ENCODE results near the gene TSSK6. TPM values are rescaled to one million over a fixed set of nuclear protein-coding genes. Genes with fewer than 3 reads are reported as not detected.

TSSK6 gene
- total and polyA plus RNA-seq, 4 donors, result 0.21 to 2.3 (median 1.1) TPM

DNA sequence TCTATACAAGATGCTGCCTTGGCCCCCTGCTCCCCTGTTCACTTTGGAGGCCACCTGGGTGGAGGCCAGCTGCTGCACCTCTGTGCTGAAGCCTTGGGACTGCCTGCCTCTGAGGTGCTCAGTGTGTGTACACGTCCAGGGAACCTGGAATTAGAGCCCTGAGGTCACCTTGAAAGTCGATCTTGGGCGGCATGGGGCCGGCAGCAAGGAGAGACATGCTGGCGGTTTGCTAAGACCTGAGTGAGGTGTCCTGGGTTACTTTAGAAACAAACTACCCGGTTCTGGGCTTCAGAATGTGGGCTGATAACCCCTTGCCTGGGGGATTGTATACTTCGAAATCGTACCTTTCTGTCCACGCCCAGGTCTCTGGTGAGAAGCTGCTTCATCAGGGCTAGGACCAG lies 25.5 kb downstream of the TSSK6 start:
- no peak for DNase-seq (ENCODE audit: low spot score)
- Histone ChIP-seq H3K36me3 (ENCODE audit: control insufficient read depth in 4 of 4, insufficient read depth in 3 of 4, low read depth in 1 of 4, low read length in 3 of 4) (peaks cover 2 to 15% (median 12%) of the 10 kb centered on the region in 4 donors), H3K9me3 (ENCODE audit: control insufficient read depth in 4 of 4, low read length in 3 of 4) (no peaks in the 10 kb centered on the region), H3K27me3 (ENCODE audit: control insufficient read depth in 4 of 4, insufficient read depth in 4 of 4, low read length in 3 of 4) (no peaks in the 10 kb centered on the region), H3K9ac (ENCODE audit: low read depth in 1 of 2, low read length in 2 of 2) (peak overlapping the region in 1 of 2 donors; percentile 63), H3K27ac (ENCODE audit: low read depth in 1 of 2, low read length in 2 of 2) (peak overlapping the region; percentile 85 to 87), H3K4me1 (ENCODE audit: control insufficient read depth in 4 of 4, insufficient read depth in 4 of 4, low read length in 3 of 4) (peaks cover 14 to 60% (median 45%) of the 10 kb centered on the region in 4 donors), H3K4me3 (ENCODE audit: low read depth in 1 of 3, low read length in 3 of 3) (no peak overlapping the region)
- TF ChIP-seq HNF4A (conservative IDR thresholded peaks at IDR 0.05), result no peak
- TF ChIP-seq RXRA (IDR thresholded peaks at IDR 0.05), result no peak
- 65% methylated on average over 9 of the region's 9 CpGs for WGBS

DNA sequence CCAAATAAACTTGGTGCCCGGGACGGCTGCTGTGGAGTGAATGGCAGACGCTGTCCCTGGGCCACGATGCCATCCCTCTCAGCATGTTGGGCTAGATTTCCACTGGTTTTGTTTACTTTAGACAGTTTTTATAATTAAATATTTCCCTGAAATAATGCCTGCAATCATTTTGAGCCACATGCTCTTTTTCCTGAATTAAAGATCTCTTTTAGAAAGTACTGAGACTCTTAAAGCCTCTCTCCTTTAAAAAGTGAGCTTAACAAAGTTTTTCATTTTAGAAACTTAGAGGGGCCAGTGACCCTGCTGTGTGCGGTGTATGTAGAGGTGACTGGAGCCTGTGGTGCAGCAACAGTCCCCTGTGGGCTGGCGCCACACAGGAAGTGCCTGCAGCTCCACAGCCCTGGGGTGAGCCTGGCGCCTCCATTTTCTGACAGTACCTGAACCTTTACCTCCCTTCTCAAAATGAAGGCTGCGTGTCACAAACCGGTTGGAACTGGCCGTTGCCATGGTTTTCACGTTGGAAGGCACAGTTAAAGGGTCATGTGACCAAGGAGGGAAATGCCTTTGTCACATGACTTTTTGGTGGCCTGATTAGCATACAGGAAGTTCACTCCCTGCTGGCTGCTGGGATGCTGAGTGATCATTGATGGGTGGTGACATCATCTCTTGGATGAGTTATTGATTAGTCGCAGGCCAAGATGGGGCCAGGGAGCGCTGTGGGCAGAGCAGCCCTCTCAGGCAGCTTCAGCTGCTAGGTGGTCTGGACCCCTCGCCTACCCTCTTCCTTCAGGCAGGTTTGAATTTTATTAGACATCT lies 26.3 kb downstream of the TSSK6 start:
- Histone ChIP-seq H3K27me3 (ENCODE audit: control insufficient read depth in 4 of 4, insufficient read depth in 4 of 4, low read length in 3 of 4) (no peaks in the 10 kb centered on the region), H3K4me3 (ENCODE audit: low read depth in 1 of 3, low read length in 3 of 3) (no peak overlapping the region), H3K27ac (ENCODE audit: low read depth in 1 of 2, low read length in 2 of 2) (peak overlapping the region; percentile 85 to 87), H3K9me3 (ENCODE audit: control insufficient read depth in 4 of 4, low read length in 3 of 4) (no peaks in the 10 kb centered on the region), H3K4me1 (ENCODE audit: control insufficient read depth in 4 of 4, insufficient read depth in 4 of 4, low read length in 3 of 4) (peaks cover 14 to 56% (median 41%) of the 10 kb centered on the region in 4 donors), H3K36me3 (ENCODE audit: control insufficient read depth in 4 of 4, insufficient read depth in 3 of 4, low read depth in 1 of 4, low read length in 3 of 4) (peaks cover 2 to 11% (median 8%) of the 10 kb centered on the region in 4 donors), H3K9ac (ENCODE audit: low read depth in 1 of 2, low read length in 2 of 2) (peak overlapping the region in 1 of 2 donors; percentile 63)
- TF ChIP-seq HNF4A (conservative IDR thresholded peaks at IDR 0.05) (peak; percentile 10 to 20), YY1 (IDR thresholded peaks at IDR 0.05) (peak; percentile 99), MAX (IDR thresholded peaks at IDR 0.05) (no peak), ATF3 (IDR thresholded peaks at IDR 0.05) (peak; percentile 78), RAD21 (IDR thresholded peaks at IDR 0.05) (peak in 1 of 2 donors; percentile 28), HNF4G (IDR thresholded peaks at IDR 0.05) (no peak), FOXA1 (IDR thresholded peaks at IDR 0.05) (no peak), CTCF (IDR thresholded peaks at IDR 0.05; ENCODE audit: low read depth, low read length, missing input control) (no peak), SP1 (IDR thresholded peaks at IDR 0.05) (peak; percentile 33), TAF1 (conservative IDR thresholded peaks at IDR 0.05) (no peak), NR2F2 (IDR thresholded peaks at IDR 0.05) (no peak), GABPA (IDR thresholded peaks at IDR 0.05 in 1 of 2, conservative IDR thresholded peaks at IDR 0.05 in 1 of 2) (peak in 1 of 2 donors; percentile 87), ZBTB33 (IDR thresholded peaks at IDR 0.05) (no peak), RXRA (IDR thresholded peaks at IDR 0.05) (peak in 1 of 2 donors; percentile 65), JUND (IDR thresholded peaks at IDR 0.05) (peak; percentile 86 to 89), FOXA2 (IDR thresholded peaks at IDR 0.05) (no peak), EGR1 (IDR thresholded peaks at IDR 0.05; ENCODE audit: low read depth in 2 of 2) (peak in 1 of 2 donors; percentile 25), REST (IDR thresholded peaks at IDR 0.05) (peak; percentile 19)
- 34% methylated on average over 14 of the region's 14 CpGs for WGBS
- DNase-seq (ENCODE audit: low spot score), result peak; percentile 79

All from liver (tissue), 9 donors.